ENCODE measurements around the gene WNT9A.

Gene WNT9A

DNA sequence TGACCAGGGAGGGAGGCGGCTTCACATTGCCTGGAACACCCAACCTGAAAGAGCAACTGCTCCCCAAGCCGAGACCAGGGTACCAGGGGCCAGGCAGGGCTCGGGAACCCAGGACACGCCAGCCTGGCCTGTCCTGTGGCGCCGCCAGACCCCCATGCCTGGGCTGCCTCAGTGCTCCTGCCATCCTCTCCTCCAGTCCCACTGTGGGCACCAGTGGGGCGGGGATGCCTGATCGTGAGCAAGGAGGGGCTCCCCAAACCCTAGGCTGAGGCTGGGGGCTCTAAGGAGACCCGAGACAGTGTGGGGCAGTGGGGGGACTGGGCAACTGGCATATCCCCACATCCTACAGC, 45.1 kb downstream of the WNT9A start:
- DNase-seq (ENCODE audit: extremely low spot score, insufficient read length, low read depth) (no peak), FAIRE-seq (no peak)

- DNase-seq (ENCODE audit: extremely low spot score, insufficient read length, low read depth) (no peak), FAIRE-seq (no peak)
Observed at GRCh38 chr1:227901906-227902640, 45.7 kb downstream of the WNT9A start.

GRCh38 chr1:227901239-227901905, 46.4 kb downstream of the WNT9A start:
- DNase-seq (ENCODE audit: extremely low spot score, insufficient read length, low read depth), result no peak
- FAIRE-seq, result no peak

- FAIRE-seq, result no peak
Observed at GRCh38 chr1:227900571-227901051, 47.1 kb downstream of the WNT9A start.

GRCh38 chr1:227899820-227900449, 47.8 kb downstream of the WNT9A start:
- FAIRE-seq (no peak), DNase-seq (ENCODE audit: extremely low spot score, insufficient read length, low read depth) (no peak)

More at GRCh38 chr1:227900571-227901051, 47.1 kb downstream of the WNT9A start:
- DNase-seq (ENCODE audit: extremely low spot score, insufficient read length, low read depth), result no peak

- FAIRE-seq, result no peak
- no peak for DNase-seq (ENCODE audit: extremely low spot score, insufficient read length, low read depth)
Observed at GRCh38 chr1:227899141-227899819, 48.5 kb downstream of the WNT9A start.

DNA sequence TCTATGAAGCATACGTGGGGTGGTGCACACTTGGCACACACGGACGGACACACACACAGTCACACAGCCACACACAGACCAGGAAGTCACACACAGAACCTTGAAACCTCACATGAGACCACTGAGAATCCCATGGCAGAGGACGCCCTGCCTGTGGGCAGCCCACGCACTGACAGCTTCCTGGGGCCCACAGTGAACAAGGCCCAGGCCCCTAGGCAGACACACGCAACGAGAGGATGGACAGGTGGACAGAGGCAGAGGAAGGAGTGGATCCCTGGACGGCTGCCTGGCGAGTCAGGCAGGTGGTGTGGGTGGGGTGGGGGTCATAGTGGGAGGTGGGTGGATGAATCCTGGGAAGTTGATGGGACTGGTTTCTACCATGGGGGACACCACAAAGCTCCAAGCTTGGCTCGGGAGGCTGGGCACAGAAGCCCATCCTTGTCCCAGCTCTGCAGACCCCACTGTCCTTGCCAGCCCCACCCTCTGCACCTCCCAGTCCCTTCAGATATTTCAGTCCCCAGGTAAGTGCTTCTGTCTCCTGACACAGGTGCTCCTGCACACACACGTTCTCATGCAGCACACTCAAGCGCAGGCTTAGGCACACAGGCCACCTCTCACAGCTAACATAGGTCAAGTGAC, 49.1 kb downstream of the WNT9A start:
- FAIRE-seq, result no peak
- DNase-seq (ENCODE audit: extremely low spot score, insufficient read length, low read depth), result no peak

DNA sequence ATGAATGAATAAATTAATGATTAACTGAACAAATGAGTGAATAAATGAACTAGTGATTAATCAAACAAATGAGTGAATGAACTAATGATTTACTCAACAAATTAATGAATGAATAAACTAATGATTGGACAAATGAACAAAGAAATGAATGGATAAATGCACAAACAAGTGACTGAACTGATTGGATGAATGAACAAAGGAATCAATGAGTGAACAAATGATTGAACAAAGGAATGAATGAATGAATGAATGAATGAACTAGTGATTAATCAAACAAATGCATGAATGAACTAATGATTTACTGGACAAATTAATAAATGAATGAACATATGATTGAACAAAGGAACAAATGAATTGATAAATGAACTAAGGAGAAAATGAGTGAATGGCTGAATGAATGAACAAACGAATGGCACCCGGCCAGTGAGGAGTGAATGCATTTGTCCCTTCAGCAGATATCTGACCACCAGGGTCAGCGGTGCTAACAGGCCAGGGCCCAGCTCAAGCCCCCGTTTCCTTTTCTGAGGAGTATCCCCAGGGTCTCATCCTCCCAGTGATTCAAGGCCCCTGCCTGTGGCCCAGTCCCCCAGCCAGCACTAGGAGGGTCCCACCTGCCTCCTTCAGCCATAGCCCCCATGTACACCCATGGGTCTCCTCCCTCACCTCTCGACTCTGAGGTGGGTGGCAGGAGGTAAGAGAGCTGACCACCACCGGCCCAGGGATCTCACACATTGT, 49.9 kb downstream of the WNT9A start:
- DNase-seq (ENCODE audit: extremely low spot score, insufficient read length, low read depth) (no peak), FAIRE-seq (no peak)

- FAIRE-seq (no peak), DNase-seq (ENCODE audit: extremely low spot score, insufficient read length, low read depth) (no peak)
Observed at GRCh38 chr1:227896710-227897655, 50.7 kb downstream of the WNT9A start.

DNA sequence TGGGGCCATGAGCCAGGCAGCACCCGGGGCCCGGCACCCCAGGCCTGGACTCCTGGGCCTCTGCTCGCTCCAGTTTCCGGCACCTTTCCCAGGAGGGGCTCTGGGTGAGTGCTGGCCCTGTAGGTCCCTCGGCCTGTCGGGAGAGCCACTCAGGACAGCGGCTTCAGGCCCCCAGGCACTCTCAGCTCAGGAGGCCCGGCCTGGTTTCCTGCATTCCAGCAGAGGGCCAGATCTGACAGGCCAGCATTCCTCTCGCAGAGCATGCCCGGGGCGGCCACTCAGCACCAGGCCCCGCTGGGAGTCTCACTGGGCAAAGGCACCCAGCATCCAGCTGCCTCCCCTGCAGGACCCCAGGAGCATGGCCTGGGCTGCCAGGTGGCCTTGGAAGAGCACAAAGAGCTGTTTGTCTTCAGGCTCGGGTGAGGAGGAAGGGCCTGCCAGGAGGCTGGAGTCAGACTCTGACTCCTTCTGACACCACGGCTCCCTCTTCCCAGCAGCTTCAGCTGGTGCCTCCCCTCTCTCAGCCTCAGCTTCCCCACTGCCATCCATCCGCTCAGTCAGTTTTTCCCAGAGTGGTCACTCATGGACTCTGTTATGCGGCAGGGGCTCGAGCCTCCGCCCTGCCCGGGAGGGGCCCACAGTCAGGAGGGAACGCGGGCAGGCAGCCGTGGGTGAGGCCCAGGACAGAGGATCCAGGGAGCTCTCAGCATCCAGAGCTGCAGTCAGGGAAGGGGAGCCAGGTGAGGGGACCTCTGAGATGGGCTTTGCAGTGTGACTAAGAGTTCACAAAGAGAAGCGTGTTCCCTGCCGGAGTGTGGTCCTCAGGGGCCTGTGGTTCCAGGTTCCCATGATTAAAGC, 51.7 kb downstream of the WNT9A start:
- FAIRE-seq (no peak), DNase-seq (ENCODE audit: extremely low spot score, insufficient read length, low read depth) (no peak)

DNA sequence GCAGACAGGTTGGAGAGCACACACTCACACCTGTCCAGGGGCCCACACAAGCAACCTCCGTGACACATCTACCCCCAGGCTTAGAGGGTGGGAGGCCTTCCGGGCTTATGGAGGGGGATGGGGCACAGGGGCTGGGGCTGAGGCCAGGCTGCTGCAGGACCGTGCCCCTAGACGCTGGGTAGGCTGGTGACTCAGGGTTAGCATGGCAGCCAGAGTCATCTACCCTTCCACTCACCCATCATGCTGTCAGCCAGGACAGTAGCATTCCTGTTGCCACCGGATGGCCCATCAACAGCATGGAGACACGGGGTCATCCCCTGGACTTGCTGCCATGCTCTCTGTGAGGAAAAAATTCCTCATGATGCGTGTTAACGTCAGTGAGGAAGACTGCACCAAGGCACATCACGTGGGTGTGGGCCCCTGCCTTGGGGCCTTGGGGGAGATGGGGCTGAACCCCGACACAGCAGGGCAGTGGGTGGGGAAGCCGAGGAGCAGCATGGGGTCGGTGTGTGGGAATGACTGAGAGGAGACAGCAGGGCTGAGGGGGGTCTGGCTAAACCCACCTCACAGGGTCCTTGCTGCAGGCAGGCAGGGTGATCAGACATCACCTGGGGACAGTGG, 52.8 kb downstream of the WNT9A start:
- no peak for FAIRE-seq
- no peak for DNase-seq (ENCODE audit: extremely low spot score, insufficient read length, low read depth)

DNA sequence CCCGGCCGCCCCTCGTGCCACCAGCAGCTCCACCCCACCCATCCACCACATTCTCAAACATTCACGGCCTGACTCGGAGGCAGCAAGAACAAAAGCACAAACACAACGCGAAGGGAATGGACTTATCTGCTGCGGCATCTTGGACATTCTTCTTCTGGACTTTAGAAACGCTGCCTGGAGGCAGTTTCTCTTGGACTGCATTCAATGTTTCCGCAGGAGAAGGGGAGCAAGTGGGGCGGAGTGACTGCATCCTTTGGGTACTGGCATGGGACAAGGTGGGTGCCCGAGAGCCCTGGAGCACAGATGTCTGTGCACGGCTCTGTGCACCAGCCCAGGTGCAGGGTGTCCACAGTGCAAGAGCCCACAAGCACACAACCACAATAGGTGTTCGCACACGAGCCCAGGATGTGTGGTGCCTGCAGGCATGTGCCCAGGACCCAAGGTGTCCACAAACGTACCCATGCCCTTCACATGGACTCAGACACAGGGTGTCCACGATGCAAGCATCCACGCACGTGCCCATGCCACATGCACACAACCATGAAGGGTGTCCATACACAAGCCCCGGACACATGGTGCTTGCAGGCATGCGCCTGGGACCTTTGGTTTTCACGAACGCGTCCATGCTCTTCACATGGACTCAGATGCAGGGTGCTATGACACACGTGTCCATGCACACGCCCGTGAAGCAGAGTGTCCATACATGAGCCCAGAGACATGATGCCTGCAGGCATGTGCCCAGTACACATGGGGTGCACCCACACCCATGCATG, 53.6 kb downstream of the WNT9A start:
- DNase-seq (ENCODE audit: extremely low spot score, insufficient read length, low read depth) (no peak), FAIRE-seq (no peak)

GRCh38 chr1:227893300-227893948, 54.3 kb downstream of the WNT9A start:
- FAIRE-seq, result no peak
- DNase-seq (ENCODE audit: extremely low spot score, insufficient read length, low read depth), result no peak

GRCh38 chr1:227892489-227893299, 55.0 kb downstream of the WNT9A start:
- DNase-seq (ENCODE audit: extremely low spot score, insufficient read length, low read depth) (no peak), FAIRE-seq (no peak)

DNA sequence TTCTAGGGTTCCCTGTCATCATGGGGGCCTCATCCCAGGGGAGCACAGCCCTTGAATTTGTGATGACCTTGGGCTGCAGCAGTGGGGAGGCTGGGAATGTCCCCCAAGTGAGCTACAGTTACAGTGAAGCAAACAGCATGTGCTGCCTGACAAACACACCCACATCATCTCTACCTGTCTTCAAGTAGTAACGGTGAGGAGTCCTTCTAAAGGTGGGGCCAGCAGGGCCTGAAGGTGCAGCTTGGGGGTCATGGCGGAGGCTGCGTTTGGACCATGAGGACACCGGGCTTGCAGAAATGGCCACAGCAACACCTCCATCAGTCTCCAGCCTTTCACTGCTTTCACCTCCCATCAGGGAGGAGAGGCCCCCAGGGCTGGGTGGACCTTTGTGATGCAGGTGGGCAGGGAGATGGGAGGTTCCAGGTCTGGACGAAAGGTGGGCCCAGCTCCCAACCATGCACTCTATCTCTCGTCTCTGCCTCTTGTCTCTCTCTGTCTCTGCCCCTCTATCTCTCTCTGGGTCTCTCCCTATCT, 55.7 kb downstream of the WNT9A start:
- FAIRE-seq, result no peak

More for the DNA sequence above, 55.7 kb downstream of the WNT9A start:
- no peak for DNase-seq (ENCODE audit: extremely low spot score, insufficient read length, low read depth)

Measured in GM18507 (cell line).